Activated CD8-positive, alpha-beta T cell treated with anti-CD3 and anti-CD28 coated beads, Interleukin-2, amount 10 ng/mL, durations not matched to agents 7 days and 5 days (primary cell): ENCODE results near the gene CBLC. TPM values are rescaled to one million over a fixed set of nuclear protein-coding genes. Genes with fewer than 3 reads are reported as not detected.
"Not testable (repeated sequence)": the region's sequence is repeated elsewhere in the genome, so short reads cannot be mapped to it uniquely, and the experiment has no call there.

Experiments
- ATAC-seq: fragments of 150-1000 bp; cut with Tn5 transposase; one replicate; pipeline ENCODE4 v1.10.0; 2021; ENCODE audit warnings: moderate library complexity
- CTCF ChIA-PET: fragments of 350-600 bp; sonication (Branson Sonifier 250); formaldehyde crosslinking; loops from one replicate; lab custom pipeline; 2021; ENCODE audit warnings: antibody characterized with exemption; lab: Charles Lee
- POLR2A ChIA-PET: fragments of 350-600 bp; sonication (Branson Sonifier 250); formaldehyde crosslinking; loops from one replicate; lab custom pipeline; 2021; ENCODE audit warnings: antibody characterized with exemption; lab: Charles Lee
- DNase-seq: peaks from one replicate; pipeline ENCODE4 v3.0.0-alpha.2; 2020
- H3K27ac Mint-ChIP-seq: one replicate; pipeline ENCODE4 v1.8.0; 2021; ENCODE audit warnings: mild to moderate bottlenecking, mixed read lengths
- H3K27me3 Mint-ChIP-seq: one replicate; pipeline ENCODE4 v1.8.0; 2021; ENCODE audit warnings: low read depth, mixed read lengths
- H3K36me3 Mint-ChIP-seq: one replicate; pipeline ENCODE4 v1.8.0; 2021; ENCODE audit warnings: low read depth, mixed read lengths
- H3K4me1 Mint-ChIP-seq: one replicate; pipeline ENCODE4 v1.8.0; 2021; ENCODE audit warnings: low read depth, mixed read lengths
- H3K4me3 Mint-ChIP-seq: one replicate; pipeline ENCODE4 v1.8.0; 2021; ENCODE audit warnings: mild to moderate bottlenecking, mixed read lengths
- H3K9me3 Mint-ChIP-seq: one replicate; pipeline ENCODE4 v1.8.0; 2022; ENCODE audit warnings: mixed read lengths; ENCODE audit not compliant: insufficient read depth
- total RNA-seq, 2 experiments: library from RNA; stranded (reverse); gene quantifications; one replicate each; pipeline ENCODE4 v1.2.3, GENCODE V29; 2021

Gene CBLC
- total RNA-seq, 2 experiments from 2014 or later, result not detected

- no peaks in the 10 kb centered on the region for H3K27me3 Mint-ChIP-seq
- H3K9me3 Mint-ChIP-seq, result no peaks in the 10 kb centered on the region
- H3K27ac Mint-ChIP-seq, result no peak overlapping the region
- CTCF ChIA-PET, result no interaction called here
- no peak for ATAC-seq
- H3K36me3 Mint-ChIP-seq, result no peaks in the 10 kb centered on the region
- H3K4me3 Mint-ChIP-seq, result no peak overlapping the region
- no peaks in the 10 kb centered on the region for H3K4me1 Mint-ChIP-seq
- DNase-seq, result no peak
- POLR2A ChIA-PET, result no interaction called here
These were observed 36.8 kb downstream of the CBLC start for GRCh38 chr19:44814517-44814916.

- H3K27me3 Mint-ChIP-seq, result no peaks in the 10 kb centered on the region
- H3K27ac Mint-ChIP-seq, result no peak overlapping the region
- no peaks in the 10 kb centered on the region for H3K9me3 Mint-ChIP-seq
- no peak for ATAC-seq
- H3K36me3 Mint-ChIP-seq, result no peaks in the 10 kb centered on the region
- ChIA-PET POLR2A (no interaction called here), CTCF (no interaction called here)
- no peaks in the 10 kb centered on the region for H3K4me1 Mint-ChIP-seq
- no peak for DNase-seq
- H3K4me3 Mint-ChIP-seq, result no peak overlapping the region
These were observed 38.6 kb downstream of the CBLC start for GRCh38 chr19:44816301-44816700.

GRCh38 chr19:44817725-44818465 lies 40.2 kb downstream of the CBLC start:
- H3K27me3 Mint-ChIP-seq, result no peaks in the 10 kb centered on the region
- ATAC-seq (no peak), DNase-seq (no peak)
- no peak overlapping the region for H3K27ac Mint-ChIP-seq
- no peaks in the 10 kb centered on the region for H3K9me3 Mint-ChIP-seq
- POLR2A ChIA-PET, result no interaction called here
- no peak overlapping the region for H3K4me3 Mint-ChIP-seq
- CTCF ChIA-PET, result no interaction called here
- H3K36me3 Mint-ChIP-seq, result no peaks in the 10 kb centered on the region
- H3K4me1 Mint-ChIP-seq, result no peaks in the 10 kb centered on the region

GRCh38 chr19:44818466-44819031 lies 40.9 kb downstream of the CBLC start:
- Mint-ChIP-seq H3K27ac (no peak overlapping the region), H3K9me3 (no peaks in the 10 kb centered on the region), H3K36me3 (no peaks in the 10 kb centered on the region), H3K27me3 (no peaks in the 10 kb centered on the region), H3K4me3 (no peak overlapping the region), H3K4me1 (no peaks in the 10 kb centered on the region)
- DNase-seq (no peak), ATAC-seq (no peak)
- ChIA-PET CTCF (no interaction called here), POLR2A (no interaction called here)

- DNase-seq (no peak), ATAC-seq (no peak)
- H3K4me1 Mint-ChIP-seq, result no peaks in the 10 kb centered on the region
- CTCF ChIA-PET, result no interaction called here
- no peak overlapping the region for H3K27ac Mint-ChIP-seq
- H3K36me3 Mint-ChIP-seq, result no peaks in the 10 kb centered on the region
- POLR2A ChIA-PET, result no interaction called here
- H3K4me3 Mint-ChIP-seq, result no peak overlapping the region
- H3K9me3 Mint-ChIP-seq, result no peaks in the 10 kb centered on the region
- H3K27me3 Mint-ChIP-seq, result no peaks in the 10 kb centered on the region
These were observed 41.6 kb downstream of the CBLC start for GRCh38 chr19:44819246-44819832.

- Mint-ChIP-seq H3K27me3 (no peaks in the 10 kb centered on the region), H3K9me3 (no peaks in the 10 kb centered on the region), H3K4me3 (no peak overlapping the region), H3K27ac (no peak overlapping the region), H3K36me3 (no peaks in the 10 kb centered on the region), H3K4me1 (no peaks in the 10 kb centered on the region)
- DNase-seq, result no peak
- POLR2A ChIA-PET, result no interaction called here
- ATAC-seq, result no peak
- CTCF ChIA-PET, result interaction anchor here (0.7 kb wide), 1 partner anchor 97 kb away, joined by 3 read pairs; no protein-coding TSS in a partner anchor
These were observed 43.2 kb downstream of the CBLC start for GRCh38 chr19:44820648-44821609.

- H3K9me3 Mint-ChIP-seq, result no peaks in the 10 kb centered on the region
- ATAC-seq (no peak), DNase-seq (no peak)
- no peak overlapping the region for H3K27ac Mint-ChIP-seq
- ChIA-PET POLR2A (no interaction called here), CTCF (no interaction called here)
- no peaks in the 10 kb centered on the region for H3K36me3 Mint-ChIP-seq
- H3K27me3 Mint-ChIP-seq, result peaks cover 2% of the 10 kb centered on the region
- H3K4me1 Mint-ChIP-seq, result no peaks in the 10 kb centered on the region
- no peak overlapping the region for H3K4me3 Mint-ChIP-seq
These were observed 44.5 kb downstream of the CBLC start for GRCh38 chr19:44822177-44822576.

GRCh38 chr19:44822670-44823372 lies 45.1 kb downstream of the CBLC start:
- DNase-seq, result no peak
- ChIA-PET POLR2A (no interaction called here), CTCF (interaction anchor here (0.7 kb wide), 1 partner anchor 29 kb away, joined by 3 read pairs; no protein-coding TSS in a partner anchor)
- H3K9me3 Mint-ChIP-seq, result no peaks in the 10 kb centered on the region
- no peak overlapping the region for H3K27ac Mint-ChIP-seq
- no peaks in the 10 kb centered on the region for H3K36me3 Mint-ChIP-seq
- H3K27me3 Mint-ChIP-seq, result peaks cover 3% of the 10 kb centered on the region
- no peak overlapping the region for H3K4me3 Mint-ChIP-seq
- no peaks in the 10 kb centered on the region for H3K4me1 Mint-ChIP-seq
- no peak for ATAC-seq

- H3K4me3 Mint-ChIP-seq, result no peak overlapping the region
- CTCF ChIA-PET, result interaction anchor here (0.7 kb wide), 1 partner anchor 29 kb away, joined by 3 read pairs; no protein-coding TSS in a partner anchor
- DNase-seq, result no peak
- no peak for ATAC-seq
- no peak overlapping the region for H3K27ac Mint-ChIP-seq
- H3K36me3 Mint-ChIP-seq, result no peaks in the 10 kb centered on the region
- peaks cover 3% of the 10 kb centered on the region for H3K27me3 Mint-ChIP-seq
- POLR2A ChIA-PET, result no interaction called here
- H3K4me1 Mint-ChIP-seq, result no peaks in the 10 kb centered on the region
- no peaks in the 10 kb centered on the region for H3K9me3 Mint-ChIP-seq
These were observed 45.6 kb downstream of the CBLC start for GRCh38 chr19:44823373-44823698.

GRCh38 chr19:44824761-44825160 lies 47.1 kb downstream of the CBLC start:
- CTCF ChIA-PET, result no interaction called here
- peaks cover 3% of the 10 kb centered on the region for H3K27me3 Mint-ChIP-seq
- no peak for ATAC-seq
- no peak for DNase-seq
- POLR2A ChIA-PET, result no interaction called here
- H3K9me3 Mint-ChIP-seq, result no peaks in the 10 kb centered on the region
- no peaks in the 10 kb centered on the region for H3K36me3 Mint-ChIP-seq
- no peaks in the 10 kb centered on the region for H3K4me1 Mint-ChIP-seq
- H3K27ac Mint-ChIP-seq, result no peak overlapping the region
- no peak overlapping the region for H3K4me3 Mint-ChIP-seq

- H3K36me3 Mint-ChIP-seq, ATAC-seq, H3K27ac Mint-ChIP-seq, H3K4me3 Mint-ChIP-seq, POLR2A ChIA-PET, H3K9me3 Mint-ChIP-seq, DNase-seq, CTCF ChIA-PET, H3K4me1 Mint-ChIP-seq, H3K27me3 Mint-ChIP-seq: not testable (repeated sequence)
These were observed 55.2 kb downstream of the CBLC start for GRCh38 chr19:44832875-44833274.
